ENCODE measurements around the gene PRKCA. TPM values are rescaled to one million over a fixed set of nuclear protein-coding genes. Genes with fewer than 3 reads are reported as not detected.

The PRKCA gene
- total RNA-seq, 1 experiment from 2014 or later, result 29.5 TPM

DNA sequence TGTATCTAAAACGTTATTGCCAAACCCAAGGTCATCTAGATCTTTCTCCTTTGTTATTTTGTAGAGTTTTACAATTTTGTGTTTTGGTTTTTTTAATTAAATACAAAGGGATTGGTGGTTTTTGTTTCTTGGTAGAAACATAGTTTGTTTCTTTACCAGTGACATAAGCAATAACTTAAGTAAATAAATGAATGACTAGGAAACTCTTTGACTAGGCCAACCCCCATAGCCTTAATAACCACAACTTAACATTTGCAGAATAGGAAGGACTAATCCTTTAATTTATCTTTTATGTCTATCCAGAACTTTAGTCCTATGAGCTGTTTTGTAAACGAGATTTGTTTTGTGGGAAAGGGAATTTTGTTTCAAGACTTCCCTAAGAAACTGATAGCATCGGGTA, 162.5 kb downstream of the PRKCA start (continued):
- TF ChIP-seq, protein P1, sequence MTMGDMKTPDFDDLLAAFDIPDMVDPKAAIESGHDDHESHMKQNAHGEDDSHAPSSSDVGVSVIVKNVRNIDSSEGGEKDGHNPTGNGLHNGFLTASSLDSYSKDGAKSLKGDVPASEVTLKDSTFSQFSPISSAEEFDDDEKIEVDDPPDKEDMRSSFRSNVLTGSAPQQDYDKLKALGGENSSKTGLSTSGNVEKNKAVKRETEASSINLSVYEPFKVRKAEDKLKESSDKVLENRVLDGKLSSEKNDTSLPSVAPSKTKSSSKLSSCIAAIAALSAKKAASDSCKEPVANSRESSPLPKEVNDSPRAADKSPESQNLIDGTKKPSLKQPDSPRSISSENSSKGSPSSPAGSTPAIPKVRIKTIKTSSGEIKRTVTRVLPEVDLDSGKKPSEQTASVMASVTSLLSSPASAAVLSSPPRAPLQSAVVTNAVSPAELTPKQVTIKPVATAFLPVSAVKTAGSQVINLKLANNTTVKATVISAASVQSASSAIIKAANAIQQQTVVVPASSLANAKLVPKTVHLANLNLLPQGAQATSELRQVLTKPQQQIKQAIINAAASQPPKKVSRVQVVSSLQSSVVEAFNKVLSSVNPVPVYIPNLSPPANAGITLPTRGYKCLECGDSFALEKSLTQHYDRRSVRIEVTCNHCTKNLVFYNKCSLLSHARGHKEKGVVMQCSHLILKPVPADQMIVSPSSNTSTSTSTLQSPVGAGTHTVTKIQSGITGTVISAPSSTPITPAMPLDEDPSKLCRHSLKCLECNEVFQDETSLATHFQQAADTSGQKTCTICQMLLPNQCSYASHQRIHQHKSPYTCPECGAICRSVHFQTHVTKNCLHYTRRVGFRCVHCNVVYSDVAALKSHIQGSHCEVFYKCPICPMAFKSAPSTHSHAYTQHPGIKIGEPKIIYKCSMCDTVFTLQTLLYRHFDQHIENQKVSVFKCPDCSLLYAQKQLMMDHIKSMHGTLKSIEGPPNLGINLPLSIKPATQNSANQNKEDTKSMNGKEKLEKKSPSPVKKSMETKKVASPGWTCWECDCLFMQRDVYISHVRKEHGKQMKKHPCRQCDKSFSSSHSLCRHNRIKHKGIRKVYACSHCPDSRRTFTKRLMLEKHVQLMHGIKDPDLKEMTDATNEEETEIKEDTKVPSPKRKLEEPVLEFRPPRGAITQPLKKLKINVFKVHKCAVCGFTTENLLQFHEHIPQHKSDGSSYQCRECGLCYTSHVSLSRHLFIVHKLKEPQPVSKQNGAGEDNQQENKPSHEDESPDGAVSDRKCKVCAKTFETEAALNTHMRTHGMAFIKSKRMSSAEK (CRISPR knock-in tag; IDR thresholded peaks at IDR 0.05; ENCODE audit: borderline replicate concordance), result no peak
- TF ChIP-seq ZBTB21 (CRISPR knock-in tag; IDR thresholded peaks at IDR 0.05; ENCODE audit: borderline replicate concordance), result no peak
- no peak for TF ChIP-seq TEAD1 (CRISPR knock-in tag; IDR thresholded peaks at IDR 0.05)
- TF ChIP-seq NR3C1 (CRISPR knock-in tag; conservative IDR thresholded peaks at IDR 0.05; ENCODE audit: low read depth), result no peak
- no peak for TF ChIP-seq MXD4 (CRISPR knock-in tag; IDR thresholded peaks at IDR 0.05; ENCODE audit: borderline replicate concordance)
- no peak for TF ChIP-seq SOX15 (CRISPR knock-in tag; IDR thresholded peaks at IDR 0.05)
- TF ChIP-seq CREM (CRISPR knock-in tag; IDR thresholded peaks at IDR 0.05), result no peak
- TF ChIP-seq, protein P2, sequence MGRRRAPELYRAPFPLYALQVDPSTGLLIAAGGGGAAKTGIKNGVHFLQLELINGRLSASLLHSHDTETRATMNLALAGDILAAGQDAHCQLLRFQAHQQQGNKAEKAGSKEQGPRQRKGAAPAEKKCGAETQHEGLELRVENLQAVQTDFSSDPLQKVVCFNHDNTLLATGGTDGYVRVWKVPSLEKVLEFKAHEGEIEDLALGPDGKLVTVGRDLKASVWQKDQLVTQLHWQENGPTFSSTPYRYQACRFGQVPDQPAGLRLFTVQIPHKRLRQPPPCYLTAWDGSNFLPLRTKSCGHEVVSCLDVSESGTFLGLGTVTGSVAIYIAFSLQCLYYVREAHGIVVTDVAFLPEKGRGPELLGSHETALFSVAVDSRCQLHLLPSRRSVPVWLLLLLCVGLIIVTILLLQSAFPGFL (CRISPR knock-in tag; IDR thresholded peaks at IDR 0.05; ENCODE audit: borderline replicate concordance), result no peak
- no peak for TF ChIP-seq ZNF396 (CRISPR knock-in tag; IDR thresholded peaks at IDR 0.05; ENCODE audit: borderline replicate concordance)
- no peak for TF ChIP-seq GRHL2 (CRISPR knock-in tag; IDR thresholded peaks at IDR 0.05; ENCODE audit: insufficient replicate concordance, severe bottlenecking)
- TF ChIP-seq NR2C2 (CRISPR knock-in tag; IDR thresholded peaks at IDR 0.05), result no peak
- TF ChIP-seq ZNF121 (CRISPR knock-in tag; IDR thresholded peaks at IDR 0.05), result no peak

DNA sequence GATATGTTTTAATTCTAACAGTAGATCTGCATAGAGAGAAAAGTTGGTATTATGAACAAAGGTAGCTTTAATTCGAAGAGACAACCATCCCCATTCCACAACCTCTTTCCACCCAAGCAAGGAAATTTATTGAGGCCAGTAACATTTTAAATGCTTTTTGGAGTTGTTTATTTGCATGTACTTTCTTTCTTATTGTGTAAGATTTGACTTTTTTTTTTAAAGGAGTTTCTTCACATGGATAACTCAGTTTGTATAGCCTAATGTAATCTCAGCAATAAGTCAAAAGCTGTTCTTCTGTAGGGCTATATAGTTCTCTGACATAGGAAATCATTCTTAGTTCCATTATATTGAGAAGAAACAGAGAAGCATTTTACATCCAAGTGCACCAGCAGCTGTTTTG, 163.3 kb downstream of the PRKCA start:
- Mint-ChIP-seq H3K9me3 (no peaks in the 10 kb centered on the region), H3K4me1 (peaks cover 43% of the 10 kb centered on the region), H3K4me3 (no peak overlapping the region), H3K27ac (no peak overlapping the region), H3K27me3 (ENCODE audit: low read depth) (peaks cover 29% of the 10 kb centered on the region), H3K36me3 (no peaks in the 10 kb centered on the region)
- CTCF ChIA-PET, result no interaction called here
- ATAC-seq (no peak), DNase-seq (ENCODE audit: low spot score) (no peak)
- POLR2A ChIA-PET, result no interaction called here
- TF ChIP-seq, protein P3, sequence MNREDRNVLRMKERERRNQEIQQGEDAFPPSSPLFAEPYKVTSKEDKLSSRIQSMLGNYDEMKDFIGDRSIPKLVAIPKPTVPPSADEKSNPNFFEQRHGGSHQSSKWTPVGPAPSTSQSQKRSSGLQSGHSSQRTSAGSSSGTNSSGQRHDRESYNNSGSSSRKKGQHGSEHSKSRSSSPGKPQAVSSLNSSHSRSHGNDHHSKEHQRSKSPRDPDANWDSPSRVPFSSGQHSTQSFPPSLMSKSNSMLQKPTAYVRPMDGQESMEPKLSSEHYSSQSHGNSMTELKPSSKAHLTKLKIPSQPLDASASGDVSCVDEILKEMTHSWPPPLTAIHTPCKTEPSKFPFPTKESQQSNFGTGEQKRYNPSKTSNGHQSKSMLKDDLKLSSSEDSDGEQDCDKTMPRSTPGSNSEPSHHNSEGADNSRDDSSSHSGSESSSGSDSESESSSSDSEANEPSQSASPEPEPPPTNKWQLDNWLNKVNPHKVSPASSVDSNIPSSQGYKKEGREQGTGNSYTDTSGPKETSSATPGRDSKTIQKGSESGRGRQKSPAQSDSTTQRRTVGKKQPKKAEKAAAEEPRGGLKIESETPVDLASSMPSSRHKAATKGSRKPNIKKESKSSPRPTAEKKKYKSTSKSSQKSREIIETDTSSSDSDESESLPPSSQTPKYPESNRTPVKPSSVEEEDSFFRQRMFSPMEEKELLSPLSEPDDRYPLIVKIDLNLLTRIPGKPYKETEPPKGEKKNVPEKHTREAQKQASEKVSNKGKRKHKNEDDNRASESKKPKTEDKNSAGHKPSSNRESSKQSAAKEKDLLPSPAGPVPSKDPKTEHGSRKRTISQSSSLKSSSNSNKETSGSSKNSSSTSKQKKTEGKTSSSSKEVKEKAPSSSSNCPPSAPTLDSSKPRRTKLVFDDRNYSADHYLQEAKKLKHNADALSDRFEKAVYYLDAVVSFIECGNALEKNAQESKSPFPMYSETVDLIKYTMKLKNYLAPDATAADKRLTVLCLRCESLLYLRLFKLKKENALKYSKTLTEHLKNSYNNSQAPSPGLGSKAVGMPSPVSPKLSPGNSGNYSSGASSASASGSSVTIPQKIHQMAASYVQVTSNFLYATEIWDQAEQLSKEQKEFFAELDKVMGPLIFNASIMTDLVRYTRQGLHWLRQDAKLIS (CRISPR knock-in tag; IDR thresholded peaks at IDR 0.05; ENCODE audit: borderline replicate concordance), result no peak
- TF ChIP-seq ZNF263 (CRISPR knock-in tag; IDR thresholded peaks at IDR 0.05; ENCODE audit: low read depth), result no peak
- TF ChIP-seq CBFB (CRISPR knock-in tag; IDR thresholded peaks at IDR 0.05; ENCODE audit: low read depth), result no peak
- no peak for TF ChIP-seq CREB1 (CRISPR knock-in tag; IDR thresholded peaks at IDR 0.05)
- TF ChIP-seq ZNF396 (CRISPR knock-in tag; IDR thresholded peaks at IDR 0.05; ENCODE audit: borderline replicate concordance), result no peak
- no peak for TF ChIP-seq RELA (CRISPR knock-in tag; IDR thresholded peaks at IDR 0.05; ENCODE audit: borderline replicate concordance)
- TF ChIP-seq TEAD4 (CRISPR knock-in tag; IDR thresholded peaks at IDR 0.05), result no peak

Data from WTC11 (cell line).